Right kidney (tissue), 1 donor: Measurements from ENCODE around the gene MADD.
"Not testable (repeated sequence)": the region's sequence is repeated elsewhere in the genome, so short reads cannot be mapped to it uniquely, and the experiment has no call there.

Source experiments
- DNase-seq: peaks from one replicate; pipeline ENCODE4 v3.0.0-alpha.2; 2016

The MADD gene

GRCh38 chr11:47274495-47275235 is 4.7 kb downstream of the MADD start:
- no peak for DNase-seq

GRCh38 chr11:47276923-47277322 is 7.0 kb downstream of the MADD start:
- DNase-seq, result no peak

- no peak for DNase-seq
Observed at GRCh38 chr11:47278058-47278457, 8.1 kb downstream of the MADD start.

GRCh38 chr11:47278769-47279168 is 8.8 kb downstream of the MADD start:
- DNase-seq, result no peak

GRCh38 chr11:47280099-47280498 is 10.2 kb downstream of the MADD start:
- no peak for DNase-seq

- DNase-seq, result no peak
Observed at GRCh38 chr11:47280860-47281259, 10.9 kb downstream of the MADD start.

- DNase-seq, result no peak
Observed at GRCh38 chr11:47282462-47282861, 12.5 kb downstream of the MADD start.

- no peak for DNase-seq
Observed at GRCh38 chr11:47284151-47284550, 14.2 kb downstream of the MADD start.

GRCh38 chr11:47285969-47286770 is 16.2 kb downstream of the MADD start:
- no peak for DNase-seq

GRCh38 chr11:47288066-47288465 is 18.1 kb downstream of the MADD start:
- DNase-seq, result no peak

- DNase-seq, result no peak
Observed at GRCh38 chr11:47289856-47290255, 19.9 kb downstream of the MADD start.

- DNase-seq, result no peak
Observed at GRCh38 chr11:47295385-47295784, 25.5 kb downstream of the MADD start.

GRCh38 chr11:47296045-47296444 is 26.1 kb downstream of the MADD start:
- DNase-seq, result no peak

- no peak for DNase-seq
Observed at GRCh38 chr11:47299078-47299477, 29.1 kb downstream of the MADD start.

GRCh38 chr11:47302853-47303252 is 32.9 kb downstream of the MADD start:
- no peak for DNase-seq

GRCh38 chr11:47305734-47306483 is 36.0 kb downstream of the MADD start:
- DNase-seq, result no peak

- no peak for DNase-seq
Observed at GRCh38 chr11:47306484-47306844, 36.5 kb downstream of the MADD start.

- no peak for DNase-seq
Observed at GRCh38 chr11:47308050-47308823, 38.3 kb downstream of the MADD start.

- no peak for DNase-seq
Observed at GRCh38 chr11:47314992-47315391, 45.1 kb downstream of the MADD start.

GRCh38 chr11:47316501-47316900 is 46.6 kb downstream of the MADD start:
- not testable (repeated sequence) for DNase-seq

GRCh38 chr11:47317064-47317828 is 47.3 kb downstream of the MADD start:
- DNase-seq, result no peak

GRCh38 chr11:47318166-47318565 is 48.2 kb downstream of the MADD start:
- no peak for DNase-seq
